Endodermal cell (in vitro differentiated cells): ENCODE results near the gene PRKCB. TPM values are rescaled to one million over a fixed set of nuclear protein-coding genes. Genes with fewer than 3 reads are reported as not detected.

ENCODE experiments used
- DNase-seq: peaks from one replicate; pipeline ENCODE4 v3.0.0-alpha.2; 2017
- H3K27ac ChIP-seq: 2 replicates; pipeline ENCODE4 v1.5.1; 2013; ENCODE audit warnings: mild to moderate bottlenecking, low read depth, low read length, moderate library complexity
- H3K27me3 ChIP-seq: 2 replicates; pipeline ENCODE4 v1.6.1; 2013; ENCODE audit warnings: mild to moderate bottlenecking, low read length, moderate library complexity; ENCODE audit not compliant: insufficient read depth, control insufficient read depth, poor library complexity, severe bottlenecking
- H3K36me3 ChIP-seq: 2 replicates; pipeline ENCODE4 v1.7.0; 2013; ENCODE audit warnings: mild to moderate bottlenecking, low read length, moderate library complexity; ENCODE audit not compliant: control insufficient read depth, insufficient read depth
- H3K4me1 ChIP-seq: one replicate; pipeline ENCODE4 v1.7.0; 2013; ENCODE audit warnings: low read length; ENCODE audit not compliant: control insufficient read depth, insufficient read depth
- H3K4me3 ChIP-seq: 2 replicates; pipeline ENCODE4 v1.5.1; 2013; ENCODE audit warnings: mild to moderate bottlenecking, low read length, moderate library complexity
- H3K9ac ChIP-seq: 2 replicates; pipeline ENCODE4 v1.6.1; 2013; ENCODE audit warnings: mild to moderate bottlenecking, low read length, moderate library complexity; ENCODE audit not compliant: poor library complexity, severe bottlenecking; ENCODE audit errors: extremely low read depth
- H3K9me3 ChIP-seq: 2 replicates; pipeline ENCODE4 v1.6.1; 2013; ENCODE audit warnings: mild to moderate bottlenecking, low read length, moderate library complexity; ENCODE audit not compliant: control insufficient read depth
- H3K27ac Mint-ChIP-seq: 2 replicates; pipeline ENCODE4 v1.8.0; 2020; ENCODE audit warnings: mixed read lengths
- H3K27me3 Mint-ChIP-seq: 2 replicates; pipeline ENCODE4 v1.8.0; 2021; ENCODE audit warnings: mild to moderate bottlenecking, mixed read lengths; ENCODE audit not compliant: insufficient read depth
- H3K36me3 Mint-ChIP-seq: 2 replicates; pipeline ENCODE4 v1.8.0; 2020; ENCODE audit warnings: low read depth, mixed read lengths
- H3K4me1 Mint-ChIP-seq: 2 replicates; pipeline ENCODE4 v1.8.0; 2020; ENCODE audit warnings: mixed read lengths
- H3K4me3 Mint-ChIP-seq: 2 replicates; pipeline ENCODE4 v1.8.0; 2020; ENCODE audit warnings: mild to moderate bottlenecking, moderate library complexity, mixed read lengths
- H3K9me3 Mint-ChIP-seq: 2 replicates; pipeline ENCODE4 v1.8.0; 2020; ENCODE audit warnings: mild to moderate bottlenecking, mixed read lengths
- CTCF ChIP-seq: fragments of 200-600 bp; sonication (generic); conservative IDR thresholded peaks from 2 replicates; pipeline ENCODE4 v1.5.0; 2021; ENCODE audit warnings: antibody characterized with exemption, mild to moderate bottlenecking
- WGBS, 2 experiments: methylation state at CpG; one replicate each; pipeline versions ENCODE4 v1.1.5 to v1.1.7; 2013; ENCODE audit warnings: missing lambda C conversion rate in 2 of 2, mixed read lengths in 1 of 2; ENCODE audit not compliant: insufficient coverage in 1 of 2, insufficient read length in 1 of 2; 5-methylcytosine and 5-hydroxymethylcytosine counted together
- total RNA-seq, 2 donors: library from RNA; stranded (reverse); fragmentation: NEBNext Ultra II Directional in 1 of 2; extraction: Animal tissue kit (Norgen Biotek cat#: 25700) in 1 of 2; gene quantifications; 2 replicates in 1 of 2; 3 replicates in 1 of 2; pipeline ENCODE4 v1.2.1, GENCODE V29; 2021

The PRKCB gene
- total RNA-seq, 2 donors from 2014 or later: 0.38 to 1.1 TPM

GRCh38 chr16:24007934-24008333, 172.2 kb downstream of the PRKCB start:
- WGBS, 2 experiments: 80 to 88% methylated on average over 1 of the region's 1 CpG

GRCh38 chr16:24009098-24009497, 173.3 kb downstream of the PRKCB start:
- no peak for DNase-seq
- H3K27ac Mint-ChIP-seq: no peak overlapping the region
- Histone ChIP-seq H3K9me3 (no peaks in the 10 kb centered on the region), H3K27ac (no peak overlapping the region), H3K4me1 (no peaks in the 10 kb centered on the region), H3K27me3 (no peaks in the 10 kb centered on the region), H3K36me3 (no peaks in the 10 kb centered on the region), H3K4me3 (no peak overlapping the region), H3K9ac (no peak overlapping the region)
- H3K9me3 Mint-ChIP-seq: no peaks in the 10 kb centered on the region
- no peak overlapping the region for H3K4me3 Mint-ChIP-seq
- no peaks in the 10 kb centered on the region for H3K36me3 Mint-ChIP-seq
- peaks cover 28% of the 10 kb centered on the region for H3K27me3 Mint-ChIP-seq
- no peak for TF ChIP-seq CTCF
- WGBS, 2 experiments: 67 to 77% methylated on average over 2 to 4 of the region's 4 CpGs
- H3K4me1 Mint-ChIP-seq: no peaks in the 10 kb centered on the region

More at GRCh38 chr16:24007934-24008333, 172.2 kb downstream of the PRKCB start:
- Histone ChIP-seq H3K36me3 (no peaks in the 10 kb centered on the region), H3K4me3 (no peak overlapping the region), H3K4me1 (no peaks in the 10 kb centered on the region), H3K9me3 (no peaks in the 10 kb centered on the region), H3K27ac (no peak overlapping the region), H3K27me3 (no peaks in the 10 kb centered on the region), H3K9ac (no peak overlapping the region)
- Mint-ChIP-seq H3K9me3 (no peaks in the 10 kb centered on the region), H3K4me1 (no peaks in the 10 kb centered on the region), H3K27me3 (peaks cover 28% of the 10 kb centered on the region), H3K36me3 (no peaks in the 10 kb centered on the region), H3K4me3 (no peak overlapping the region), H3K27ac (no peak overlapping the region)
- TF ChIP-seq CTCF: no peak
- DNase-seq: no peak

GRCh38 chr16:24009955-24010354, 174.2 kb downstream of the PRKCB start:
- Mint-ChIP-seq H3K4me3 (no peak overlapping the region), H3K4me1 (no peaks in the 10 kb centered on the region), H3K27ac (no peak overlapping the region), H3K27me3 (peaks cover 26% of the 10 kb centered on the region), H3K36me3 (no peaks in the 10 kb centered on the region), H3K9me3 (no peaks in the 10 kb centered on the region)
- Histone ChIP-seq H3K4me3 (no peak overlapping the region), H3K36me3 (no peaks in the 10 kb centered on the region), H3K27me3 (no peaks in the 10 kb centered on the region), H3K9ac (no peak overlapping the region), H3K9me3 (no peaks in the 10 kb centered on the region), H3K4me1 (no peaks in the 10 kb centered on the region), H3K27ac (no peak overlapping the region)
- TF ChIP-seq CTCF: no peak
- WGBS, 2 experiments: 90 to 94% methylated on average over 3 of the region's 3 CpGs
- DNase-seq: no peak
